ENCODE data around the gene FAM110C. TPM values are rescaled to one million over a fixed set of nuclear protein-coding genes. Genes with fewer than 3 reads are reported as not detected.
"Not testable (repeated sequence)": the region's sequence is repeated elsewhere in the genome, so short reads cannot be mapped to it uniquely, and the experiment has no call there.

FAM110C gene
- total RNA-seq (2014; rRNA removed; shearing (Covaris generic); ENCODE audit: low replicate concordance): not detected in 2 replicates

GRCh38 chr2:46471-47345, at the start of gene FAM110C:
Gene FAM110C, minus strand, starts transcription at chr2:46505. Its CDS starts 120 bp downstream, at chr2:46385.
- Histone ChIP-seq H3K4me3 (peak within 1 kb of the TSS; percentile 32), H3K27me3 (peaks cover 8% of the 10 kb centered on the region), H3K36me3 (no peaks in the 10 kb centered on the region), H3K9me3 (no peaks in the 10 kb centered on the region)
- peak; percentile 26 for DNase-seq

GRCh38 chr2:92326-92725, 46.0 kb upstream of the FAM110C start:
- no peak for DNase-seq

GRCh38 chr2:90645-91312, 44.5 kb upstream of the FAM110C start:
- DNase-seq: no peak
- no peaks in the 10 kb centered on the region for H3K9me3 ChIP-seq
- H3K36me3 ChIP-seq: no peaks in the 10 kb centered on the region
- no peak overlapping the region for H3K4me3 ChIP-seq
- H3K27me3 ChIP-seq: no peaks in the 10 kb centered on the region

More at GRCh38 chr2:92326-92725, 46.0 kb upstream of the FAM110C start:
- no peaks in the 10 kb centered on the region for H3K36me3 ChIP-seq
- H3K27me3 ChIP-seq: no peaks in the 10 kb centered on the region
- no peaks in the 10 kb centered on the region for H3K9me3 ChIP-seq
- no peak overlapping the region for H3K4me3 ChIP-seq

GRCh38 chr2:85761-86160, 39.5 kb upstream of the FAM110C start:
- no peaks in the 10 kb centered on the region for H3K9me3 ChIP-seq
- no peak overlapping the region for H3K4me3 ChIP-seq
- no peaks in the 10 kb centered on the region for H3K27me3 ChIP-seq
- H3K36me3 ChIP-seq: no peaks in the 10 kb centered on the region
- DNase-seq: no peak

GRCh38 chr2:84121-84520, 37.8 kb upstream of the FAM110C start:
- no peak for DNase-seq
- no peak overlapping the region for H3K4me3 ChIP-seq
- H3K9me3 ChIP-seq: no peaks in the 10 kb centered on the region
- H3K27me3 ChIP-seq: no peaks in the 10 kb centered on the region
- H3K36me3 ChIP-seq: no peaks in the 10 kb centered on the region

- DNase-seq: no peak
- no peaks in the 10 kb centered on the region for H3K36me3 ChIP-seq
- H3K27me3 ChIP-seq: no peaks in the 10 kb centered on the region
- no peak overlapping the region for H3K4me3 ChIP-seq
- H3K9me3 ChIP-seq: no peaks in the 10 kb centered on the region
Measured at GRCh38 chr2:80971-81736, 34.8 kb upstream of the FAM110C start.

- Histone ChIP-seq H3K9me3 (no peaks in the 10 kb centered on the region), H3K36me3 (no peaks in the 10 kb centered on the region), H3K4me3 (no peak overlapping the region), H3K27me3 (no peaks in the 10 kb centered on the region)
- no peak for DNase-seq
Measured at GRCh38 chr2:80378-80777, 34.1 kb upstream of the FAM110C start.

GRCh38 chr2:71309-72035, 25.2 kb upstream of the FAM110C start:
- H3K4me3 ChIP-seq: no peak overlapping the region
- DNase-seq: no peak
- no peaks in the 10 kb centered on the region for H3K9me3 ChIP-seq
- H3K36me3 ChIP-seq: no peaks in the 10 kb centered on the region
- H3K27me3 ChIP-seq: no peaks in the 10 kb centered on the region

GRCh38 chr2:69366-70344, 23.4 kb upstream of the FAM110C start:
- H3K4me3 ChIP-seq: no peak overlapping the region
- H3K9me3 ChIP-seq: no peaks in the 10 kb centered on the region
- no peaks in the 10 kb centered on the region for H3K36me3 ChIP-seq
- H3K27me3 ChIP-seq: no peaks in the 10 kb centered on the region
- no peak for DNase-seq

- DNase-seq, H3K27me3 ChIP-seq: not testable (repeated sequence)
Measured at GRCh38 chr2:68637-69036, 22.3 kb upstream of the FAM110C start.

GRCh38 chr2:66853-67252, 20.5 kb upstream of the FAM110C start:
- no peaks in the 10 kb centered on the region for H3K27me3 ChIP-seq
- H3K4me3 ChIP-seq: no peak overlapping the region
- no peak for DNase-seq
- no peaks in the 10 kb centered on the region for H3K9me3 ChIP-seq
- no peaks in the 10 kb centered on the region for H3K36me3 ChIP-seq

More at GRCh38 chr2:68637-69036, 22.3 kb upstream of the FAM110C start:
- H3K4me3 ChIP-seq, H3K36me3 ChIP-seq, H3K9me3 ChIP-seq: not testable (repeated sequence)

GRCh38 chr2:65121-65520, 18.8 kb upstream of the FAM110C start:
- Histone ChIP-seq H3K9me3 (no peaks in the 10 kb centered on the region), H3K27me3 (no peaks in the 10 kb centered on the region), H3K4me3 (no peak overlapping the region), H3K36me3 (no peaks in the 10 kb centered on the region)
- DNase-seq: no peak

GRCh38 chr2:55587-56448, 9.5 kb upstream of the FAM110C start:
- Histone ChIP-seq H3K27me3 (no peaks in the 10 kb centered on the region), H3K9me3 (no peaks in the 10 kb centered on the region; the same call in 1 of the 2 replicates), H3K36me3 (no peaks in the 10 kb centered on the region), H3K4me3 (no peak overlapping the region)
- DNase-seq: no peak

GRCh38 chr2:51613-52012, 5.3 kb upstream of the FAM110C start:
- Histone ChIP-seq H3K9me3 (no peaks in the 10 kb centered on the region; the same call in 1 of the 2 replicates), H3K36me3 (no peaks in the 10 kb centered on the region), H3K4me3 (no peak overlapping the region), H3K27me3 (peaks cover 3% of the 10 kb centered on the region)
- no peak for DNase-seq

- no peaks in the 10 kb centered on the region; the same call in 1 of the 2 replicates for H3K9me3 ChIP-seq
- no peak overlapping the region for H3K4me3 ChIP-seq
- no peaks in the 10 kb centered on the region for H3K36me3 ChIP-seq
- peaks cover 8% of the 10 kb centered on the region for H3K27me3 ChIP-seq
- no peak for DNase-seq
Measured at GRCh38 chr2:47737-48136, 1.4 kb upstream of the FAM110C start.

All from MG63 (cell line).